K562 (cell line): ENCODE data around the gene TP63. TPM values are rescaled to one million over a fixed set of nuclear protein-coding genes. Genes with fewer than 3 reads are reported as not detected.

ENCODE experiments used
- ATAC-seq: fragments of 200-7000 bp; cut with Tn5 transposase; 3 replicates; pipeline ENCODE4 v1.9.1; 2020; ENCODE audit warnings: moderate library complexity
- BruUV-seq: library from RNA; stranded (reverse); fragments of 400-500 nt; replicated peaks from 2 replicates; lab custom pipeline; 2021; lab: Mats Ljungman, UMichigan
- CTCF ChIA-PET: fragments of 300-600 bp; formaldehyde crosslinking; extraction: SDS; loops from one replicate; lab custom pipeline; 2021; ENCODE audit warnings: low intra/inter-chr PET ratio; lab: Yijun Ruan, JAX
- POLR2A ChIA-PET: fragments of 300-600, 350-650 bp; sonication (Branson Sonifier 250); formaldehyde crosslinking; extraction: SDS; loops from one replicate; lab custom pipeline; 2021; ENCODE audit warnings: antibody characterized with exemption, inconsistent platforms; lab: Yijun Ruan, JAX
- DNase-seq, 4 experiments: peaks; one replicate each; pipeline versions ENCODE4 v3.0.0 to v3.0.0-alpha.2; 2011 to 2018; ENCODE audit warnings: low spot score in 3 of 4, mixed read lengths in 3 of 4; ENCODE audit errors: extremely low read depth in 1 of 4
- FAIRE-seq: peaks from 2 replicates; lab custom pipeline; 2011; peaks lifted over from hg19 to GRCh38; lab: Jason Lieb, UNC
- H2AFZ ChIP-seq: 2 replicates; pipeline ENCODE4 v1.6.0; 2011; ENCODE audit warnings: low read depth, low read length, control low read depth, inconsistent platforms
- H3K27ac ChIP-seq: fragments of 200-600 bp; 3 replicates; pipeline ENCODE4 v1.8.0; 2011; ENCODE audit warnings: low read depth, mild to moderate bottlenecking, control low read depth, inconsistent platforms, low read length, moderate library complexity, mixed read lengths; ENCODE audit errors: extremely low read depth
- H3K27me3 ChIP-seq, 2 experiments: fragments of 300-600 bp in 1 of 2; 2 replicates in 1 of 2; 3 replicates in 1 of 2; pipeline versions ENCODE4 v1.6.0 to v1.8.0; 2011; ENCODE audit warnings: inconsistent platforms in 2 of 2, low read length in 2 of 2, mild to moderate bottlenecking in 1 of 2, mixed read lengths in 1 of 2, moderate library complexity in 1 of 2; ENCODE audit not compliant: control insufficient read depth in 2 of 2, insufficient read depth in 2 of 2
- H3K36me3 ChIP-seq: fragments of 300-600 bp; 3 replicates; pipeline ENCODE4 v1.8.0; 2011; ENCODE audit warnings: mild to moderate bottlenecking, low read length, inconsistent platforms; ENCODE audit not compliant: control insufficient read depth, insufficient read depth
- H3K4me1 ChIP-seq, 2 experiments: fragments of 200-600 bp in 1 of 2; replicated peaks in 1 of 2; 2 replicates in 1 of 2; 3 replicates in 1 of 2; pipeline versions ENCODE4 v1.5.1 to v1.8.0; 2011; ENCODE audit warnings: inconsistent platforms in 2 of 2, low read length in 2 of 2, mild to moderate bottlenecking in 1 of 2, mixed read lengths in 1 of 2, moderate library complexity in 1 of 2; ENCODE audit not compliant: control insufficient read depth in 2 of 2, insufficient read depth in 2 of 2
- H3K4me2 ChIP-seq: 2 replicates; pipeline ENCODE4 v1.6.1; 2011; ENCODE audit warnings: low read length, control low read depth, inconsistent platforms, mixed read lengths; ENCODE audit not compliant: insufficient read depth
- H3K4me3 ChIP-seq: fragments of 200-600 bp; sonication (generic), shearing (Covaris generic); 2 replicates; pipeline ENCODE4 v1.5.1; 2016; ENCODE audit warnings: control low read depth, inconsistent platforms
- H3K79me2 ChIP-seq: fragments of 200-600 bp; 3 replicates; pipeline ENCODE4 v1.8.0; 2011; ENCODE audit warnings: low read length, inconsistent platforms; ENCODE audit not compliant: control insufficient read depth, insufficient read depth
- H3K9ac ChIP-seq, 2 experiments: 2 replicates each; pipeline versions ENCODE4 v1.6.0 to v1.6.1; 2011; ENCODE audit warnings: low read depth in 2 of 2, low read length in 2 of 2, control low read depth in 1 of 2, inconsistent platforms in 1 of 2, mild to moderate bottlenecking in 1 of 2, mixed read lengths in 1 of 2; ENCODE audit not compliant: insufficient read depth in 1 of 2
- H3K9me1 ChIP-seq: one replicate; pipeline ENCODE4 v1.6.0; 2011; ENCODE audit warnings: inconsistent platforms, mild to moderate bottlenecking, low read length, moderate library complexity; ENCODE audit not compliant: control insufficient read depth, insufficient read depth
- H3K9me3 ChIP-seq: replicated peaks from 2 replicates; pipeline ENCODE4 v1.5.1; 2011; ENCODE audit warnings: low read depth, low read length, inconsistent platforms; ENCODE audit not compliant: control insufficient read depth, insufficient read depth
- H4K20me1 ChIP-seq: replicated peaks from 2 replicates; pipeline ENCODE4 v1.6.1; 2011; ENCODE audit warnings: low read length, inconsistent platforms, mixed read lengths; ENCODE audit not compliant: control insufficient read depth, insufficient read depth
- CC2D1A ChIP-seq: fragments of 450-650 bp; IDR thresholded peaks from 2 replicates; pipeline ENCODE4 v1.6.1; 2017; ENCODE audit warnings: mild to moderate bottlenecking
- HNRNPL ChIP-seq: fragments of 200-400 bp; formaldehyde crosslinking; IDR thresholded peaks from 2 replicates; pipeline ENCODE4 v1.6.1; 2017; ENCODE audit warnings: low read depth, mild to moderate bottlenecking, low read length
- NEUROD1 ChIP-seq: fragments of 150-350 bp; IDR thresholded peaks from 2 replicates; pipeline ENCODE4 v1.6.1; 2014; ENCODE audit warnings: borderline replicate concordance, low read length, low read depth; ENCODE audit not compliant: partially characterized antibody
- SREBF2 ChIP-seq: sonication (generic); formaldehyde crosslinking; IDR thresholded peaks from 2 replicates; pipeline ENCODE4 v1.4.0; 2020; ENCODE audit warnings: mild to moderate bottlenecking, missing genetic modification reagents
- TAL1 ChIP-seq: fragments of 450-650 bp; IDR thresholded peaks from 2 replicates; pipeline ENCODE4 v1.6.1; 2016; ENCODE audit warnings: mild to moderate bottlenecking
- ZC3H11A ChIP-seq: IDR thresholded peaks from 2 replicates; pipeline ENCODE4 v1.6.1; 2012; ENCODE audit warnings: low read depth, low read length, improper control_type of control experiment
- ZNF277 ChIP-seq: fragments of 250-450 bp; sonication (Bioruptor Pico); IDR thresholded peaks from 2 replicates; pipeline ENCODE4 v1.8.0; 2022; ENCODE audit warnings: inconsistent platforms, mild to moderate bottlenecking, moderate library complexity, borderline replicate concordance
- ZNF583 ChIP-seq: fragments of 250-450 bp; sonication (Bioruptor Pico); IDR thresholded peaks from 2 replicates; pipeline ENCODE4 v1.4.0; 2020
- ZNF780A ChIP-seq: fragments of 250-450 bp; sonication (Bioruptor Pico); IDR thresholded peaks from 2 replicates; pipeline ENCODE4 v1.5.0; 2021; ENCODE audit warnings: mild to moderate bottlenecking
- WGBS: fragments of 100-300 bp; shearing (Covaris generic); methylation state at CpG from one replicate; pipeline ENCODE4 v1.1.6; 2016; ENCODE audit warnings: low coverage, mixed read lengths; ENCODE audit not compliant: insufficient coverage; ENCODE audit errors: missing lambda C conversion rate; 5-methylcytosine and 5-hydroxymethylcytosine counted together
- in situ Hi-C: fragments of 300-500 bp; cut with MboI; formaldehyde crosslinking; loops from 4 replicates; pipeline ENCODE4 v1.15.0; 2018; ENCODE audit warnings: inconsistent platforms, mixed read lengths
- intact Hi-C: fragments of 100-400 bp; cut with micrococcal nuclease; formaldehyde crosslinking; loops from 2 replicates; pipeline ENCODE4 v1.14.2; 2022
- polyA plus RNA-seq, 8 experiments: library from polyadenylated mRNA; depleted of rRNA in 4 of 8; stranded (reverse) in 5 of 8; unstranded in 3 of 8; fragments of >200 nt; fragmentation: Nextera tagmentation in 2 of 8; fragmentation: Illumina TruSeq in 1 of 8; extraction: Ambion mirVana in 2 of 8; extraction: Trizol in 1 of 8; gene quantifications; 2 replicates each; pipeline versions ENCODE4 v1.2.1 to v1.2.3, GENCODE V29; 2011 to 2014; ENCODE audit warnings: inconsistent platforms in 1 of 8, missing spikeins in 1 of 8
- total RNA-seq, 7 experiments: library from RNA; depleted of rRNA in 6 of 7; stranded (reverse); fragments of >200 nt in 6 of 7; fragmentation: Illumina TruSeq in 2 of 7; extraction: Trizol in 2 of 7; gene quantifications; 2 replicates each; pipeline versions ENCODE4 v1.2.1 to v1.2.3, GENCODE V29; 2011 to 2021; ENCODE audit warnings: low replicate concordance in 1 of 7

TP63 gene
- total and polyA plus RNA-seq, 9 of the 15 experiments (the other 6 are each of a cell fraction or from before 2014, with no cell fraction given): 0.32 to 1.4 (median 0.50) TPM

DNA sequence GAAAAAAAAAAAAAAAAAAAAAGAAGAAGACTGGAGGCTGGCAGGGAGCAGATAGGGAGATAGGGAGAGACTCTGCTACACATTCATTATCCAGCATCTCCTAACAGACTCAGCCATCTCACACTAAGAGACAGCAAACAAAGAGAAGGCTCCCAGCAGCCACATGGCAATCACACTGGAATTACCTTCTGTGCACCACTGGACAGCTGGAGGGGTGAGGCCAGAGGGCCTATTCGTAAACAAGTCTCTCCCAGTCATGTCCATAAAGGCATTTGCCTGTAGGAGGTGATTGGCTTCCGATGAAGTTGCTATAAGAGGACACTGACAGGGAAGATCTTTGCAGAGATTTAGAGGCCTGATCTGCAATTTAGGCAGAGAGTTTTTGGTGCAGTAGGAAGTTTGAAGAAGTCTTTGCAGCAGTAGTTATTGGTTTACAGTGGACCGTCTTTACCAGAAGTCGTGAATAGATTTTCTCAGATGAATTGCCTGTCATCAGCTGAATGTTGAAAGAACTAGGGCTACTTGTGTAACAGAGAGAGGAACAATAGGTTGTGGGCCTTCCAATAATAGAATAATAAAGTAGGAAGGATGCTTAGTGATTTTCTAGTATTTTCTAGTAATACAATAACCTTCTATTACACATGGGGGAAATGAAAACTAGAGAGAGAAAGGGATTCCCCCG lies 89.7 kb downstream of the TP63 start:
- Histone ChIP-seq H3K27ac (no peak overlapping the region), H3K27me3 (no peaks in the 10 kb centered on the region), H3K9me1 (no peaks in the 10 kb centered on the region), H3K79me2 (no peaks in the 10 kb centered on the region), H3K9ac (no peak overlapping the region), H3K36me3 (no peaks in the 10 kb centered on the region), H3K4me1 (no peaks in the 10 kb centered on the region), H3K4me3 (no peak overlapping the region), H2AFZ (no peak overlapping the region), H3K4me2 (no peak overlapping the region), H4K20me1 (no peaks in the 10 kb centered on the region), H3K9me3 (no peaks in the 10 kb centered on the region)
- intact Hi-C loops: no loop called here
- in situ Hi-C loops: no loop called here
- ChIA-PET CTCF (no interaction called here), POLR2A (no interaction called here)
- 2% methylated on average over 5 of the region's 5 CpGs for WGBS
- ATAC-seq (no peak), FAIRE-seq (no peak), DNase-seq (no peak)
- TF ChIP-seq ZNF583 (CRISPR knock-in tag) (no peak), HNRNPL (no peak), ZC3H11A (no peak), CC2D1A (no peak), TAL1 (no peak), ZNF277 (CRISPR knock-in tag) (no peak), SREBF2 (CRISPR knock-in tag) (no peak), NEUROD1 (no peak), ZNF780A (CRISPR knock-in tag) (no peak)
- no TSS peak for BruUV-seq
